ENCODE results near the gene SDSL.

SDSL gene

GRCh38 chr12:113482334-113482733 lies 60.2 kb downstream of the SDSL start:
- peaks cover 12% of the 10 kb centered on the region for H3K4me1 ChIP-seq (ENCODE audit: control insufficient read depth, insufficient read depth, low read length)
- no peak overlapping the region for H3K27ac ChIP-seq (ENCODE audit: low read length)
- no CpG with 5 or more reads among the region's 1 CpG for WGBS (ENCODE audit: insufficient coverage, insufficient read length)
- H3K27me3 ChIP-seq (ENCODE audit: control insufficient read depth, insufficient read depth, low read length) = peaks cover 38% of the 10 kb centered on the region
- H3K9me3 ChIP-seq (ENCODE audit: control insufficient read depth, insufficient read depth, low read length) = no peaks in the 10 kb centered on the region
- no peak overlapping the region for H3K4me3 ChIP-seq (ENCODE audit: low read length)
- no peak for DNase-seq (ENCODE audit: low read depth, low spot score)
- H3K36me3 ChIP-seq (ENCODE audit: control insufficient read depth, insufficient read depth, low read length) = no peaks in the 10 kb centered on the region

GRCh38 chr12:113485330-113485729 lies 63.1 kb downstream of the SDSL start:
- Histone ChIP-seq H3K36me3 (ENCODE audit: control insufficient read depth, insufficient read depth, low read length) (no peaks in the 10 kb centered on the region), H3K9me3 (ENCODE audit: control insufficient read depth, insufficient read depth, low read length) (no peaks in the 10 kb centered on the region), H3K27ac (ENCODE audit: low read length) (no peak overlapping the region), H3K27me3 (ENCODE audit: control insufficient read depth, insufficient read depth, low read length) (peaks cover 11% of the 10 kb centered on the region), H3K4me1 (ENCODE audit: control insufficient read depth, insufficient read depth, low read length) (peaks cover 6% of the 10 kb centered on the region), H3K4me3 (ENCODE audit: low read length) (no peak overlapping the region)
- no peak for DNase-seq (ENCODE audit: low read depth, low spot score)
- no CpG with 5 or more reads among the region's 2 CpGs for WGBS (ENCODE audit: insufficient coverage, insufficient read length)

GRCh38 chr12:113486722-113487121 lies 64.5 kb downstream of the SDSL start:
- Histone ChIP-seq H3K36me3 (ENCODE audit: control insufficient read depth, insufficient read depth, low read length) (no peaks in the 10 kb centered on the region), H3K27me3 (ENCODE audit: control insufficient read depth, insufficient read depth, low read length) (peaks cover 2% of the 10 kb centered on the region; the same call in 1 of the 2 replicates), H3K27ac (ENCODE audit: low read length) (no peak overlapping the region), H3K4me3 (ENCODE audit: low read length) (no peak overlapping the region), H3K9me3 (ENCODE audit: control insufficient read depth, insufficient read depth, low read length) (no peaks in the 10 kb centered on the region), H3K4me1 (ENCODE audit: control insufficient read depth, insufficient read depth, low read length) (peaks cover 6% of the 10 kb centered on the region)
- DNase-seq (ENCODE audit: low read depth, low spot score) = no peak
- WGBS (ENCODE audit: insufficient coverage, insufficient read length) = no CpG with 5 or more reads among the region's 4 CpGs

Measured in iPS DF 6.9 (cell line).